Endothelial cell (in vitro differentiated cells): Measurements from ENCODE around the gene GABRR1. TPM values are rescaled to one million over a fixed set of nuclear protein-coding genes. Genes with fewer than 3 reads are reported as not detected.
A peak's percentile ranks its signal among the peaks of the same experiment; 100 is the strongest.

Experiments
- DNase-seq: peaks from one replicate; pipeline ENCODE4 v3.0.0; 2021; ENCODE audit warnings: low spot score
- H3K27ac Mint-ChIP-seq: one replicate; pipeline ENCODE4 v1.8.0; 2021; ENCODE audit warnings: mixed read lengths, inconsistent platforms; ENCODE audit not compliant: unreplicated experiment
- H3K27me3 Mint-ChIP-seq: one replicate; pipeline ENCODE4 v1.8.0; 2021; ENCODE audit warnings: mild to moderate bottlenecking, moderate library complexity, mixed read lengths, inconsistent platforms; ENCODE audit not compliant: unreplicated experiment
- H3K36me3 Mint-ChIP-seq: one replicate; pipeline ENCODE4 v1.8.0; 2021; ENCODE audit warnings: mild to moderate bottlenecking, low read depth, mixed read lengths, inconsistent platforms; ENCODE audit not compliant: unreplicated experiment
- H3K4me1 Mint-ChIP-seq: one replicate; pipeline ENCODE4 v1.8.0; 2021; ENCODE audit warnings: mild to moderate bottlenecking, mixed read lengths, inconsistent platforms; ENCODE audit not compliant: unreplicated experiment
- H3K4me3 Mint-ChIP-seq: one replicate; pipeline ENCODE4 v1.8.0; 2021; ENCODE audit warnings: mild to moderate bottlenecking, mixed read lengths, inconsistent platforms; ENCODE audit not compliant: unreplicated experiment
- H3K9me3 Mint-ChIP-seq: one replicate; pipeline ENCODE4 v1.8.0; 2021; ENCODE audit warnings: mixed read lengths, inconsistent platforms; ENCODE audit not compliant: unreplicated experiment
- total RNA-seq: library from RNA; stranded (reverse); fragmentation: NEBNext Ultra II Directional; extraction: Animal tissue kit (Norgen Biotek cat#: 25700); gene quantifications from one replicate; pipeline ENCODE4 v1.2.1, GENCODE V29; 2021; ENCODE audit not compliant: unreplicated experiment
- TF ChIP-seq, protein P1 (sequence below): fragments of 200-600 bp; sonication (generic); IDR thresholded peaks from one replicate; pipeline ENCODE4 v1.5.0; 2021; ENCODE audit warnings: antibody characterized with exemption; ENCODE audit not compliant: unreplicated experiment

The GABRR1 gene
- total RNA-seq, 1 donor from 2014 or later, result not detected

DNA sequence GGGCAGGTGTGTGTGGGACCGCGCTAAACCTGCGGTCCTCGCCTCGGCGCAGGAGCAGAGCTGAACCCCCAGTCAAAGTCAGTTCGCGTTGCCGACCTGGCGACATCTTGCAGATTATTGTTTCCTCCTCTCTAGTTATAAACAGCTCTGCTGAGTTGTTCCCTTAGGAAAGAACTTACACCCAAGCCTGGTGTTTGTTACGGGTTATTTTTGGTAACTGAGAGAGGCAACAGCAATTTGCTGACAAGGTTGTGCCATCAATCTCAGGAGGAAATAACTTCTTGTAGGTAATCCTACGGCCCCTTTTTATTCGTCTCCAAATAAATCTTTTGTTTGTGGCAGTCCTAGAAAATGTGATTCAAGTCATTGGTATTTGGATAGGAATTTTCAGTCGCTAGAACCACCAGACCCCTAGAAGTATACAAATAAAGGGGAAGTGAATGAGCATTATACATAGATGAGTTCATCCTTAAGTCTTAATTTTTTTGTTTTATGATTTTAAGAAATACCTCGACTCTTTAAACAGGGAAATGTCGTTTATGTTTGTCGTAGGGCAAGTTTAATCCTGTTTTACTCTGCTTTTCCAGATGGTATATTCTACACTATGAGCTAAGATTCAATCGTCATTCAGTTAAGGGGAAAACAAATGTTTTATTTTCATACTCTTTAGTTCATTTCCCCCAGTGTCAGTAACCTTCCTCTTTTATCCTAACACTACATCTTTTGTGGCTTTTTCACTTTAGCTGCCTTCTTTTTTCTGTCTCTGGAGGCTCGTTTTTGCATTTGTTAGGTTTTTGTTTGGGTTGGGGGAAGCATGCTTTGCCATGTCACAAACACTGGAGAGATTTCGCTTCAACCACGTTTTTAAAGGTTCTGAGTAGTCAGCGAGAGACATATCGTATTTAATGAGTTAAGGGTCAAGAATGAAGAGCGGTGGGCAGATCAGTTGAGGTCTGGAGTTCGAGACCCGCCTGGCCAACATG is 70.1 kb downstream of the GABRR1 start:
- Mint-ChIP-seq H3K9me3 (no peaks in the 10 kb centered on the region), H3K27ac (no peak overlapping the region), H3K36me3 (no peaks in the 10 kb centered on the region), H3K4me3 (peak overlapping the region; percentile 58), H3K4me1 (no peaks in the 10 kb centered on the region), H3K27me3 (no peaks in the 10 kb centered on the region)
- DNase-seq, result peak; percentile 13
- TF ChIP-seq, protein P1, sequence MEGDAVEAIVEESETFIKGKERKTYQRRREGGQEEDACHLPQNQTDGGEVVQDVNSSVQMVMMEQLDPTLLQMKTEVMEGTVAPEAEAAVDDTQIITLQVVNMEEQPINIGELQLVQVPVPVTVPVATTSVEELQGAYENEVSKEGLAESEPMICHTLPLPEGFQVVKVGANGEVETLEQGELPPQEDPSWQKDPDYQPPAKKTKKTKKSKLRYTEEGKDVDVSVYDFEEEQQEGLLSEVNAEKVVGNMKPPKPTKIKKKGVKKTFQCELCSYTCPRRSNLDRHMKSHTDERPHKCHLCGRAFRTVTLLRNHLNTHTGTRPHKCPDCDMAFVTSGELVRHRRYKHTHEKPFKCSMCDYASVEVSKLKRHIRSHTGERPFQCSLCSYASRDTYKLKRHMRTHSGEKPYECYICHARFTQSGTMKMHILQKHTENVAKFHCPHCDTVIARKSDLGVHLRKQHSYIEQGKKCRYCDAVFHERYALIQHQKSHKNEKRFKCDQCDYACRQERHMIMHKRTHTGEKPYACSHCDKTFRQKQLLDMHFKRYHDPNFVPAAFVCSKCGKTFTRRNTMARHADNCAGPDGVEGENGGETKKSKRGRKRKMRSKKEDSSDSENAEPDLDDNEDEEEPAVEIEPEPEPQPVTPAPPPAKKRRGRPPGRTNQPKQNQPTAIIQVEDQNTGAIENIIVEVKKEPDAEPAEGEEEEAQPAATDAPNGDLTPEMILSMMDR, result no peak

DNA sequence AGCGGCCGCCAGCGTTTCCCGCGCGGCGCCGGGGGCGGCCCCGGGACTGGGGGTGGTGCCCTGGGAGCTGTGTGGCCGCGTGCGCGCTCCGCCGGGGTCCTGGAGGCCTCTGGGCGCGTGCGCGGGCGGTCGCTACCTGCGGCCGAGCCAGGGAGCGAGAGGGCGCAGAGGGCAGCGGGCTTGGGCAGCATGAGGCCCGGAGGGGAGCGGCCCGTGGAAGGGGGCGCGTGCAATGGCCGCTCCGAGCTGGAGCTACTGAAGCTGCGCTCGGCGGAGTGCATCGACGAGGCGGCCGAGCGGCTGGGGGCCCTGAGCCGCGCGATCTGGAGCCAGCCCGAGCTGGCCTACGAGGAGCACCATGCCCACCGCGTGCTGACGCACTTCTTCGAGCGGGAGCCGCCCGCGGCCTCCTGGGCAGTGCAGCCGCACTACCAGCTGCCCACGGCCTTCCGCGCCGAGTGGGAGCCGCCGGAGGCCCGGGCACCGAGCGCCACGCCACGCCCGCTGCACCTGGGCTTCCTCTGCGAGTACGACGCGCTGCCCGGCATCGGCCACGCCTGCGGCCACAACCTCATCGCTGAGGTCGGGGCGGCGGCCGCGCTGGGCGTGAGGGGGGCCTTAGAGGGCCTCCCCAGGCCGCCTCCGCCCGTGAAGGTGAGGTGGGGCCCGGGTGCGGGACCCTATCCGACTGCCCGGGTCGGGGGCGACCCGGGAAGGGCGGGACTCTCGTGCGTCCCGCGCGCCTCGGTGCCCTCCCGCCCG is 71.0 kb downstream of the GABRR1 start, which contains the start of gene PM20D2:
Gene PM20D2 (plus strand): TSS at position 100 of the 762 bp plus-strand sequence. CDS start 90 bp downstream, at position 190.
- TF ChIP-seq, protein P1, result no peak
- DNase-seq, result peak; percentile 44
- no peaks in the 10 kb centered on the region for H3K4me1 Mint-ChIP-seq
- no peak within 1 kb of the TSS for H3K27ac Mint-ChIP-seq
- peak within 1 kb of the TSS; percentile 81 for H3K4me3 Mint-ChIP-seq
- H3K27me3 Mint-ChIP-seq, result no peaks in the 10 kb centered on the region
- H3K9me3 Mint-ChIP-seq, result no peaks in the 10 kb centered on the region
- no peaks in the 10 kb centered on the region for H3K36me3 Mint-ChIP-seq

DNA sequence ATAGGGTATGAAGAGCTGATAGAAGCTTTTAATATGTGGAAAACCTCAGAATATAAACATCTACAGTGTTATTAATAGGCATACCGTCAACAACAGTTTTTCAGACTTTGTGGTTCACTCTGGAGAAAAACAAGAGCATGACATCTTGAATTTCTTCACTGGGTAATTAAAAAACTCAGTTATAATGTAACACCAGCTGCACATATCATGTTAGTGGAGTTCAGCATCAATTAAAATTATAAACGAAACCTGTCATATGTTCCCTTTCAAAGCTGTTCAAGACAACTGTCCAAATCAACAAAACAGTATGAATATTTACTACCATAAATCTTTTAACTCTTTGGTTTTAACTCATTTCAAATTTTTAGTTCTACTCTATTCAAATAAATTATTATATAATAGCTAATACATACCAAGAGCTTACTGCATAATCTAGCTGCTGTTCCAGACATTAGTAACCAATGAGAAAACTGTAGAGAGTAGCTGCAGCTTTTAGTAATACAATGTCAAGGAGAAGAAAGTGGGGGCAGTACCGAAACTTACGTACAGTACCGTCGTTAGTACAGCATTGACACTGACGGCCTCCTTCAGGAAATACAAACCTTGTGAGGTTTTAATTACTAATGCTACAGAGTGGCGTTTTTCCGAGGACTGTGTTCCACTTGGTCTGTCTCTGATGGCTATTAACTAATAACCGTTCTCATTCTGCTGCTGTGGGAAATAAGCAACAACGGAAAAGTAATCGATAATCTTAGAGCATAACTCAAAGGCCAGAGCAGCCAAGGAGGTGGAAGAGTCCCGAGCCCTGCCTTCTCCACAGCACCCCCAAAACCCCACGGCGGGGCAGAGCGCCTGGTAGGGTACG is 71.8 kb downstream of the GABRR1 start:
- no peak overlapping the region for H3K27ac Mint-ChIP-seq
- peak overlapping the region; percentile 81 for H3K4me3 Mint-ChIP-seq
- TF ChIP-seq, protein P1, result no peak
- H3K4me1 Mint-ChIP-seq, result no peaks in the 10 kb centered on the region
- DNase-seq, result no peak
- H3K9me3 Mint-ChIP-seq, result no peaks in the 10 kb centered on the region
- no peaks in the 10 kb centered on the region for H3K27me3 Mint-ChIP-seq
- no peaks in the 10 kb centered on the region for H3K36me3 Mint-ChIP-seq

DNA sequence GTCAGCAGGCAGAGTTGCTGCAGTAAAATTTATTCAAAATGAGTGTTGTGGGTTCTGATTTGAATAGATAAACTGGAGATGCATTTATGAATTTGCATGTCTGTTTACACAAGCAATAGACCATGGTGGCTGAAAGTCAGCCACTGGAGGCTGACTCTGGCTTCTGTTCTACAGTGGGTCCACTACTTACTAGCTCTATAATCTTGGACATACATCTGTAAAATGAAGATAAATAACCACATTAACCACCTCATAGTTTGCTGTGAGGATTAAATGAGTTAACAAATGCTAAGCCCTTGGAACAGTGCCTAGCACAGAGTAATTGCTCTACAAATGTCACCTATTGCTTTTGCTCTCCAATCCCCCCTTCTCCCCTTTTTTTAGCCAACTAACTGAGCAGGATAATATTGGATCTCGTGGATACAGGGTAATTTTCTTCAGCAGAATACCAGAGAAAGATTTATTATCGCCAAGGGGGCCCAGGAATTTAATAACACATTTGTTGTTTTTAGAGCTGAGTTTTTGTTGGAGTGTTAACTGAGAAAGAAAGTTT is 72.7 kb downstream of the GABRR1 start:
- TF ChIP-seq, protein P1, result no peak
- Mint-ChIP-seq H3K4me1 (no peaks in the 10 kb centered on the region), H3K4me3 (no peak overlapping the region), H3K27me3 (no peaks in the 10 kb centered on the region), H3K9me3 (no peaks in the 10 kb centered on the region), H3K27ac (no peak overlapping the region), H3K36me3 (no peaks in the 10 kb centered on the region)
- DNase-seq, result no peak
